Fibroblast of lung (primary cell): ENCODE results near the gene NSFL1C. TPM values are rescaled to one million over a fixed set of nuclear protein-coding genes. Genes with fewer than 3 reads are reported as not detected.

Source experiments
- DNase-seq, 2 donors: peaks; one replicate each; pipeline versions ENCODE4 v3.0.0 to v3.0.0-alpha.2; 2010; ENCODE audit warnings: low read depth in 2 of 2
- H2AFZ ChIP-seq: 2 replicates; pipeline ENCODE4 v1.5.1; 2012; ENCODE audit warnings: low read length, control low read depth, inconsistent platforms
- H3K27ac ChIP-seq: 2 replicates; pipeline ENCODE4 v1.5.1; 2011; ENCODE audit warnings: low read length, control low read depth; ENCODE audit not compliant: insufficient read depth
- H3K27me3 ChIP-seq: 2 replicates; pipeline ENCODE4 v1.5.1; 2011; ENCODE audit warnings: mild to moderate bottlenecking, low read length; ENCODE audit not compliant: control insufficient read depth, insufficient read depth
- H3K36me3 ChIP-seq: 2 replicates; pipeline ENCODE4 v1.5.1; 2011; ENCODE audit warnings: low read length; ENCODE audit not compliant: control insufficient read depth, insufficient read depth
- H3K4me1 ChIP-seq: 2 replicates; pipeline ENCODE4 v1.5.1; 2011; ENCODE audit warnings: low read length; ENCODE audit not compliant: control insufficient read depth, insufficient read depth; ENCODE audit errors: extremely low read depth
- H3K4me2 ChIP-seq: 2 replicates; pipeline ENCODE4 v1.5.1; 2011; ENCODE audit warnings: low read length, control low read depth; ENCODE audit not compliant: insufficient read depth; ENCODE audit errors: extremely low read depth
- H3K4me3 ChIP-seq, 4 experiments: fragments of 200-600 bp in 1 of 4; sonication (generic) in 1 of 4; replicated peaks in 1 of 4; 2 replicates each; pipeline ENCODE4 v1.5.1; 2011 to 2016; ENCODE audit warnings: low read length in 4 of 4, low read depth in 3 of 4, mild to moderate bottlenecking in 3 of 4, control low read depth in 2 of 4, inconsistent platforms in 1 of 4, mixed read lengths in 1 of 4; ENCODE audit not compliant: insufficient read depth in 1 of 4; ENCODE audit errors: control extremely low read depth in 1 of 4
- H3K79me2 ChIP-seq: 2 replicates; pipeline ENCODE4 v1.5.1; 2012; ENCODE audit warnings: mild to moderate bottlenecking, low read length, inconsistent platforms; ENCODE audit not compliant: control insufficient read depth, insufficient read depth
- H3K9ac ChIP-seq: 2 replicates; pipeline ENCODE4 v1.5.1; 2011; ENCODE audit warnings: mild to moderate bottlenecking, low read length, control low read depth; ENCODE audit not compliant: insufficient read depth
- H3K9me3 ChIP-seq: 2 replicates; pipeline ENCODE4 v1.5.1; 2012; ENCODE audit warnings: low read depth, low read length; ENCODE audit not compliant: control insufficient read depth, insufficient read depth
- H4K20me1 ChIP-seq: 2 replicates; pipeline ENCODE4 v1.5.1; 2011; ENCODE audit warnings: low read length; ENCODE audit not compliant: control insufficient read depth, insufficient read depth; ENCODE audit errors: extremely low read depth
- CTCF ChIP-seq, 2 donors: IDR thresholded peaks in 1 of 2; conservative IDR thresholded peaks in 1 of 2; 1 replicate in 1 of 2; 2 replicates in 1 of 2; pipeline ENCODE4 v1.5.1; 2011 to 2012; ENCODE audit warnings: low read length in 2 of 2, control low read depth in 1 of 2, inconsistent platforms in 1 of 2, low read depth in 1 of 2, mild to moderate bottlenecking in 1 of 2
- EZH2 ChIP-seq: IDR thresholded peaks from 2 replicates; pipeline ENCODE4 v1.5.1; 2012; ENCODE audit warnings: low read length, control low read depth, mild to moderate bottlenecking; ENCODE audit errors: missing control alignments
- polyA plus RNA-seq, 2 donors: library from polyadenylated mRNA; depleted of rRNA in 1 of 2; stranded (reverse) in 1 of 2; unstranded in 1 of 2; fragments of >200 nt; gene quantifications; 2 replicates each; pipeline ENCODE4 v1.2.1, GENCODE V29; 2011 to 2012; ENCODE audit warnings: missing spikeins in 1 of 2
- total RNA-seq: library from RNA; depleted of rRNA; stranded (reverse); fragments of >200 nt; gene quantifications from 2 replicates; pipeline ENCODE4 v1.2.1, GENCODE V29; 2014

Gene NSFL1C
- total and polyA plus RNA-seq, 2 donors (not counting 1 experiment from before 2014, with no cell fraction given) = 17.8 to 24.3 TPM

DNA sequence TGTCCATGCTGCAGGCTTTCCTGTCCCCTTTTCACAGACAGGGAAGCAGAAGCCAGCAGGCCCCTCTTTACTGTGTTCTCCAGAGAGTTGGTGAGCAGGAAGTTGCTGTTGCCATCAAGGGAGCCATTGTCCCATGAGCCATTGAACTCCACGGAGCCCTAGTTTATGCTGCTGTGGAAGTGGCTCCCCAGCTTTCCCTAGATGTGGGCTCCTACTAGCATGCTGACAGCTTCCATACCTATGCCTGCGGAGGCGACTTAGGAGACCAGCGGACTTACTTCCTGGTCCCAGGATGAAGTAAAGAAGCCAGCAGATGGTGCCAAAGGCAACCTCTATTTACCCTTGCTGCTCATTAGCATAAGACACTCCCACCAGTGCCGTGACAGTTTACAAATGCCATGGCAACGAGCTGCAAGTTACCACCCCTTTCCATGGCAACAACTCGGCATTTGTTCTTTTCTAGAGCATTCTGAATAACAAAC is 43.0 kb downstream of the NSFL1C start:
- H3K27me3 ChIP-seq = no peaks in the 10 kb centered on the region
- peak; percentile 79 to 83 for DNase-seq
- H3K4me2 ChIP-seq = no peak overlapping the region
- no peaks in the 10 kb centered on the region for H3K36me3 ChIP-seq
- no peak overlapping the region for H3K9ac ChIP-seq
- no peaks in the 10 kb centered on the region for H3K4me1 ChIP-seq
- H2AFZ ChIP-seq = peak overlapping the region; percentile 40
- no peaks in the 10 kb centered on the region for H4K20me1 ChIP-seq
- no peaks in the 10 kb centered on the region for H3K79me2 ChIP-seq
- no peak overlapping the region for H3K27ac ChIP-seq
- TF ChIP-seq CTCF (conservative IDR thresholded peaks at IDR 0.05 in 1 of 2, IDR thresholded peaks at IDR 0.05 in 1 of 2; ENCODE audit: low read depth in 1 of 2, low read length in 2 of 2) (peak in 1 of 2 donors; percentile 17), EZH2 (no peak)
- no peaks in the 10 kb centered on the region for H3K9me3 ChIP-seq
- H3K4me3 ChIP-seq = no peak overlapping the region

DNA sequence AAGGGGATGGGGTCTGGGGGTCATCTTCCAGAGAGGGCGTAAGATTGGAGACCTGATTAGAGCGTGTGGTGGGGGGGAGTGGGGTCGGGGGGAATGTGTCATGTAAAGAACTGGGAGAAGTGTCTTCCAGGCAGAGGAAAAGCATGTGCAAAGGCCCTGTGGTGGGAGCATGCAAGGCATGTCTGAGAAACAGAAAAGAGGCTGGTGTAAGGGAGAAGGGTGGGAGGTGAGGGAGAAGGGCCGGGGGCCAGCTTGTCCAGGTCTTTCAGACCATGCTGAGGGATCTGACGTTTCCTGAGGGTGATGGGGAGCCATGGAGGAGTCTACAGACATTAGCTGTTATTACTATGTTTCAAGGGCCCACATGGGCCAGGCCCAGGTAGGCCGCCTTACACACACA is 43.4 kb downstream of the NSFL1C start:
- Histone ChIP-seq H3K79me2 (no peaks in the 10 kb centered on the region), H4K20me1 (no peaks in the 10 kb centered on the region), H3K4me3 (no peak overlapping the region), H2AFZ (no peak overlapping the region), H3K4me1 (no peaks in the 10 kb centered on the region), H3K9ac (no peak overlapping the region), H3K27me3 (no peaks in the 10 kb centered on the region), H3K9me3 (no peaks in the 10 kb centered on the region), H3K4me2 (no peak overlapping the region), H3K36me3 (no peaks in the 10 kb centered on the region), H3K27ac (no peak overlapping the region)
- no peak for DNase-seq
- TF ChIP-seq CTCF (conservative IDR thresholded peaks at IDR 0.05 in 1 of 2, IDR thresholded peaks at IDR 0.05 in 1 of 2; ENCODE audit: low read depth in 1 of 2, low read length in 2 of 2) (no peak), EZH2 (no peak)

DNA sequence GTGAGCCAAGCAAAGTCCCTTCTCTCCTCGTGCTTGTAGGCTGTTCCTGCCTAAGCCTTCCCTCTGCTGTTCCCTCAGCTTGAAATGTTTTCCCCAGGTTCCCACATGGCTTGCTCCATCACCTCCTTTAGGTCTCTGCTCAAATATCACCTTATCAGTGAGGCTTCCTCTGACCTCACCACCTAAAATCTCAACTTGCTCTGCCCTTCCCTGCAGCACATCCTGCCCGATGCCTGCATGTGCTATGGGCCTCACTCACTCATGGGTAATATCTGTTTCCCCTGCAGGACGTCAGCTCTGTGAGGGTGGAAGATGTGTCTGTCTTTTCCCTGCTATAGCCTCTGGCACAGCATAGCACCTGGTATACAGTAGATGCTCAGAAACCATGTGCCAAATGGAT is 43.9 kb downstream of the NSFL1C start:
- TF ChIP-seq EZH2 = no peak
- no peak for TF ChIP-seq CTCF (conservative IDR thresholded peaks at IDR 0.05 in 1 of 2, IDR thresholded peaks at IDR 0.05 in 1 of 2; ENCODE audit: low read depth in 1 of 2, low read length in 2 of 2)
- Histone ChIP-seq H3K4me2 (no peak overlapping the region), H3K4me3 (no peak overlapping the region), H3K9ac (no peak overlapping the region), H3K27me3 (no peaks in the 10 kb centered on the region), H3K79me2 (no peaks in the 10 kb centered on the region), H3K36me3 (no peaks in the 10 kb centered on the region), H2AFZ (no peak overlapping the region), H3K9me3 (no peaks in the 10 kb centered on the region), H3K27ac (no peak overlapping the region), H3K4me1 (peaks cover 2% of the 10 kb centered on the region), H4K20me1 (no peaks in the 10 kb centered on the region)
- DNase-seq = no peak
